ENCODE data around the gene SUOX. TPM values are rescaled to one million over a fixed set of nuclear protein-coding genes. Genes with fewer than 3 reads are reported as not detected.
A peak's percentile ranks its signal among the peaks of the same experiment; 100 is the strongest.

The SUOX gene
- total RNA-seq, 1 experiment from 2014 or later: 23.2 TPM

DNA sequence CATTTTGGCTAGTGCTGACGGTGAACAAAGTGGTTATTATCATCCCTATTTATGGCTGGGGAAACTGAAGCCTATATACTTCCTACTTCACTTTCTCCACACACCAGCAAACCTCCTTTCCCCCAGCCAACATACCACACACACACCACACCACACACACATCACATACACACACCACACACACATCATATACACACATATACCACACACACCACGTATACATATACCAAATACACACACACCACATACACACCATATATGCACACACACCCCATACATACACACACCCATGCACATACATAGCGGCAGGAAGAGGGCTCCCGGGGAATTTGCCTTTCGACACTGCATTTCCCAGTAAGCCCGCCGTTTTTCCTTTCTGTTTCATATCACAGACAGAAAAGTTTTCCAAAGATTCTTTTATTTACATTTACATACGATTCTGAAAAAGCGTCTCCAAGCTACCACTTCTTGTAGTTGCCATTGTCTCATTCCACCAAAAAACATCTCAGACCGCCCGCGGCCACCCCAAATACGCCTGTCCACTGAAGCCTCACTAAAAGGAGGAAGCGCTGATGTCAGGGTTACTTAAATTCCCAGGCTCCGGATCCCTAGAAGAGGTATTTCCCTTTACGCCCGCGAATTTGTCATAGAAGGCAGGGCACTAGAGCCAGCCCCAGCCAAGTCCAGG is 24.0 kb upstream of the SUOX start:
- CTCF ChIA-PET: interaction anchor here (0.6 to 2.5 kb wide), 28 partner anchors 12 to 317 kb away, joined by 3 to 32 read pairs (median 5); partner anchors contain the start of genes CD63, DNAJC14, ORMDL2 and PA2G4
- Mint-ChIP-seq H3K4me3 (no peak overlapping the region), H3K4me1 (peaks cover 2% of the 10 kb centered on the region), H3K27me3 (ENCODE audit: low read depth) (no peaks in the 10 kb centered on the region), H3K9me3 (no peaks in the 10 kb centered on the region), H3K36me3 (peaks cover 34% of the 10 kb centered on the region), H3K27ac (no peak overlapping the region)
- ATAC-seq (no peak), DNase-seq (ENCODE audit: low spot score) (no peak)
- POLR2A ChIA-PET: interaction anchor here (0.6 to 2.1 kb wide), 21 partner anchors 8 to 263 kb away, joined by 3 to 22 read pairs (median 5); partner anchors contain the start of genes CD63, DNAJC14, IKZF4 and MYL6
- TF ChIP-seq ETV6 (CRISPR knock-in tag; IDR thresholded peaks at IDR 0.05) (peak; percentile 6; the same call in 1 of the 2 replicates), CREM (CRISPR knock-in tag; IDR thresholded peaks at IDR 0.05) (no peak)

- DNase-seq (ENCODE audit: low spot score): peak; percentile 99
- H3K4me1 Mint-ChIP-seq: no peaks in the 10 kb centered on the region; the same call in 1 of the 2 replicates
- H3K27ac Mint-ChIP-seq: no peak within 1 kb of the TSS
- H3K9me3 Mint-ChIP-seq: no peaks in the 10 kb centered on the region
- no peak within 1 kb of the TSS for H3K4me3 Mint-ChIP-seq
- peak; percentile 91 for ATAC-seq
- peaks cover 37% of the 10 kb centered on the region for H3K36me3 Mint-ChIP-seq
- POLR2A ChIA-PET: interaction anchor here (0.6 to 2.1 kb wide), 29 partner anchors 8 to 1481 kb away, joined by 3 to 22 read pairs (median 5); partner anchors contain the start of genes CD63, DNAJC14, ERBB3 and IKZF4
- CTCF ChIA-PET: interaction anchor here (0.7 to 2.5 kb wide), 35 partner anchors 12 to 663 kb away, joined by 3 to 32 read pairs (median 4); partner anchors contain the start of genes CD63, DNAJC14, ERBB3 and IKZF4
- no peaks in the 10 kb centered on the region for H3K27me3 Mint-ChIP-seq (ENCODE audit: low read depth)
- no peak for TF ChIP-seq ERG (CRISPR knock-in tag; IDR thresholded peaks at IDR 0.05)
- TF ChIP-seq ZBTB43 (CRISPR knock-in tag; IDR thresholded peaks at IDR 0.05): no peak
- TF ChIP-seq, protein P1, sequence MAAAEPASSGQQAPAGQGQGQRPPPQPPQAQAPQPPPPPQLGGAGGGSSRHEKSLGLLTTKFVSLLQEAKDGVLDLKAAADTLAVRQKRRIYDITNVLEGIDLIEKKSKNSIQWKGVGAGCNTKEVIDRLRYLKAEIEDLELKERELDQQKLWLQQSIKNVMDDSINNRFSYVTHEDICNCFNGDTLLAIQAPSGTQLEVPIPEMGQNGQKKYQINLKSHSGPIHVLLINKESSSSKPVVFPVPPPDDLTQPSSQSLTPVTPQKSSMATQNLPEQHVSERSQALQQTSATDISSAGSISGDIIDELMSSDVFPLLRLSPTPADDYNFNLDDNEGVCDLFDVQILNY (CRISPR knock-in tag; IDR thresholded peaks at IDR 0.05): peak; percentile 14; the same call in 1 of the 2 replicates
- peak; percentile 61 for TF ChIP-seq USF2 (CRISPR knock-in tag; IDR thresholded peaks at IDR 0.05)
- no peak for TF ChIP-seq IRF2 (CRISPR knock-in tag; IDR thresholded peaks at IDR 0.05; ENCODE audit: borderline replicate concordance, low read depth)
- no peak for TF ChIP-seq RORB (CRISPR knock-in tag; IDR thresholded peaks at IDR 0.05)
- no peak for TF ChIP-seq CTCF (IDR thresholded peaks at IDR 0.05)
- peak; percentile 55; the same call in 1 of the 2 replicates for TF ChIP-seq GABPB1 (CRISPR knock-in tag; IDR thresholded peaks at IDR 0.05)
- no peak for TF ChIP-seq NFATC4 (CRISPR knock-in tag; IDR thresholded peaks at IDR 0.05)
- TF ChIP-seq ESRRA (CRISPR knock-in tag; IDR thresholded peaks at IDR 0.05; ENCODE audit: borderline replicate concordance): no peak
- TF ChIP-seq, protein P2, sequence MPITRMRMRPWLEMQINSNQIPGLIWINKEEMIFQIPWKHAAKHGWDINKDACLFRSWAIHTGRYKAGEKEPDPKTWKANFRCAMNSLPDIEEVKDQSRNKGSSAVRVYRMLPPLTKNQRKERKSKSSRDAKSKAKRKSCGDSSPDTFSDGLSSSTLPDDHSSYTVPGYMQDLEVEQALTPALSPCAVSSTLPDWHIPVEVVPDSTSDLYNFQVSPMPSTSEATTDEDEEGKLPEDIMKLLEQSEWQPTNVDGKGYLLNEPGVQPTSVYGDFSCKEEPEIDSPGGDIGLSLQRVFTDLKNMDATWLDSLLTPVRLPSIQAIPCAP (CRISPR knock-in tag; IDR thresholded peaks at IDR 0.05): peak; percentile 25; the same call in 1 of the 2 replicates
- no peak for TF ChIP-seq ZSCAN18 (CRISPR knock-in tag; IDR thresholded peaks at IDR 0.05)
- TF ChIP-seq, protein P3, sequence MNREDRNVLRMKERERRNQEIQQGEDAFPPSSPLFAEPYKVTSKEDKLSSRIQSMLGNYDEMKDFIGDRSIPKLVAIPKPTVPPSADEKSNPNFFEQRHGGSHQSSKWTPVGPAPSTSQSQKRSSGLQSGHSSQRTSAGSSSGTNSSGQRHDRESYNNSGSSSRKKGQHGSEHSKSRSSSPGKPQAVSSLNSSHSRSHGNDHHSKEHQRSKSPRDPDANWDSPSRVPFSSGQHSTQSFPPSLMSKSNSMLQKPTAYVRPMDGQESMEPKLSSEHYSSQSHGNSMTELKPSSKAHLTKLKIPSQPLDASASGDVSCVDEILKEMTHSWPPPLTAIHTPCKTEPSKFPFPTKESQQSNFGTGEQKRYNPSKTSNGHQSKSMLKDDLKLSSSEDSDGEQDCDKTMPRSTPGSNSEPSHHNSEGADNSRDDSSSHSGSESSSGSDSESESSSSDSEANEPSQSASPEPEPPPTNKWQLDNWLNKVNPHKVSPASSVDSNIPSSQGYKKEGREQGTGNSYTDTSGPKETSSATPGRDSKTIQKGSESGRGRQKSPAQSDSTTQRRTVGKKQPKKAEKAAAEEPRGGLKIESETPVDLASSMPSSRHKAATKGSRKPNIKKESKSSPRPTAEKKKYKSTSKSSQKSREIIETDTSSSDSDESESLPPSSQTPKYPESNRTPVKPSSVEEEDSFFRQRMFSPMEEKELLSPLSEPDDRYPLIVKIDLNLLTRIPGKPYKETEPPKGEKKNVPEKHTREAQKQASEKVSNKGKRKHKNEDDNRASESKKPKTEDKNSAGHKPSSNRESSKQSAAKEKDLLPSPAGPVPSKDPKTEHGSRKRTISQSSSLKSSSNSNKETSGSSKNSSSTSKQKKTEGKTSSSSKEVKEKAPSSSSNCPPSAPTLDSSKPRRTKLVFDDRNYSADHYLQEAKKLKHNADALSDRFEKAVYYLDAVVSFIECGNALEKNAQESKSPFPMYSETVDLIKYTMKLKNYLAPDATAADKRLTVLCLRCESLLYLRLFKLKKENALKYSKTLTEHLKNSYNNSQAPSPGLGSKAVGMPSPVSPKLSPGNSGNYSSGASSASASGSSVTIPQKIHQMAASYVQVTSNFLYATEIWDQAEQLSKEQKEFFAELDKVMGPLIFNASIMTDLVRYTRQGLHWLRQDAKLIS (CRISPR knock-in tag; IDR thresholded peaks at IDR 0.05; ENCODE audit: borderline replicate concordance): no peak
- TF ChIP-seq, protein P4, sequence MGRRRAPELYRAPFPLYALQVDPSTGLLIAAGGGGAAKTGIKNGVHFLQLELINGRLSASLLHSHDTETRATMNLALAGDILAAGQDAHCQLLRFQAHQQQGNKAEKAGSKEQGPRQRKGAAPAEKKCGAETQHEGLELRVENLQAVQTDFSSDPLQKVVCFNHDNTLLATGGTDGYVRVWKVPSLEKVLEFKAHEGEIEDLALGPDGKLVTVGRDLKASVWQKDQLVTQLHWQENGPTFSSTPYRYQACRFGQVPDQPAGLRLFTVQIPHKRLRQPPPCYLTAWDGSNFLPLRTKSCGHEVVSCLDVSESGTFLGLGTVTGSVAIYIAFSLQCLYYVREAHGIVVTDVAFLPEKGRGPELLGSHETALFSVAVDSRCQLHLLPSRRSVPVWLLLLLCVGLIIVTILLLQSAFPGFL (CRISPR knock-in tag; IDR thresholded peaks at IDR 0.05; ENCODE audit: borderline replicate concordance): no peak
- TF ChIP-seq ATF1 (CRISPR knock-in tag; IDR thresholded peaks at IDR 0.05): no peak
Observed at GRCh38 chr12:55973599-55974307, 23.3 kb upstream of the SUOX start, which contains the start of gene RAB5B. RAB5B (plus strand) TSS chr12:55974078; CDS start chr12:55986961, 12,883 bp downstream.
